H1 (cell line): ENCODE measurements around the gene MPV17L2. TPM values are rescaled to one million over a fixed set of nuclear protein-coding genes. Genes with fewer than 3 reads are reported as not detected.
"Not testable (repeated sequence)": the region's sequence is repeated elsewhere in the genome, so short reads cannot be mapped to it uniquely, and the experiment has no call there.

Experiments used
- CTCF ChIA-PET: fragments of 300-600 bp; sonication (Branson Sonifier 250); formaldehyde crosslinking; loops from one replicate; lab custom pipeline; 2021; ENCODE audit not compliant: partially characterized antibody; lab: Charles Lee
- POLR2A ChIA-PET: fragments of 300-600 bp; sonication (Branson Sonifier 250); formaldehyde crosslinking; loops from one replicate; lab custom pipeline; 2021; ENCODE audit warnings: inconsistent platforms; ENCODE audit not compliant: partially characterized antibody; lab: Charles Lee
- DNase-seq, 2 experiments: peaks; one replicate each; pipeline versions ENCODE4 v3.0.0 to v3.0.0-alpha.2; 2010 to 2022; ENCODE audit warnings: low spot score in 2 of 2, low read depth in 1 of 2, mixed read lengths in 1 of 2
- FAIRE-seq: peaks from 2 replicates; lab custom pipeline; 2011; peaks lifted over from hg19 to GRCh38; lab: Jason Lieb, UNC
- H2AFZ ChIP-seq: 2 replicates; pipeline ENCODE4 v1.8.1; 2012; ENCODE audit warnings: low read length, inconsistent platforms
- H2AK5ac ChIP-seq: 2 replicates; pipeline ENCODE4 v1.6.1; 2013; ENCODE audit warnings: low read depth, low read length
- H2BK120ac ChIP-seq: replicated peaks from 2 replicates; pipeline ENCODE3; 2013; ENCODE audit warnings: low read depth, low read length, inconsistent platforms
- H2BK12ac ChIP-seq: 2 replicates; pipeline ENCODE4 v1.6.1; 2013; ENCODE audit warnings: low read depth, low read length
- H2BK15ac ChIP-seq: 2 replicates; pipeline ENCODE4 v1.6.1; 2013; ENCODE audit warnings: low read length
- H2BK20ac ChIP-seq: 2 replicates; pipeline ENCODE4 v1.6.1; 2013; ENCODE audit warnings: low read length
- H2BK5ac ChIP-seq: 2 replicates; pipeline ENCODE4 v1.6.1; 2013; ENCODE audit warnings: low read depth, low read length
- H3K14ac ChIP-seq: 2 replicates; pipeline ENCODE4 v1.6.1; 2013; ENCODE audit warnings: inconsistent platforms; ENCODE audit not compliant: insufficient read length
- H3K18ac ChIP-seq: 2 replicates; pipeline ENCODE4 v1.6.1; 2013; ENCODE audit warnings: low read length; ENCODE audit errors: extremely low read depth
- H3K23ac ChIP-seq: 2 replicates; pipeline ENCODE4 v1.6.1; 2013; ENCODE audit warnings: inconsistent platforms; ENCODE audit not compliant: insufficient read length
- H3K23me2 ChIP-seq: 2 replicates; pipeline ENCODE4 v1.6.1; 2013; ENCODE audit warnings: low read depth, low read length
- H3K27ac ChIP-seq: 2 replicates; pipeline ENCODE4 v1.6.1; 2011; ENCODE audit warnings: low read depth, low read length, inconsistent platforms
- H3K27me3 ChIP-seq, 4 experiments: replicated peaks in 1 of 4; 1 replicate in 1 of 4; 2 replicates in 3 of 4; pipeline versions ENCODE4 v1.6.1 to v1.8.1; 2011 to 2013; ENCODE audit warnings: low read length in 3 of 4, mild to moderate bottlenecking in 3 of 4, inconsistent platforms in 2 of 4, mixed read lengths in 2 of 4, moderate library complexity in 1 of 4; ENCODE audit not compliant: control insufficient read depth in 3 of 4, insufficient read depth in 3 of 4; ENCODE audit errors: extremely low read depth in 1 of 4
- H3K36me3 ChIP-seq, 4 experiments: 2 replicates each; pipeline versions ENCODE4 v1.6.1 to v1.8.1; 2011 to 2013; ENCODE audit warnings: mild to moderate bottlenecking in 4 of 4, low read length in 3 of 4, moderate library complexity in 2 of 4, control low read depth in 1 of 4, inconsistent platforms in 1 of 4; ENCODE audit not compliant: insufficient read depth in 4 of 4, control insufficient read depth in 2 of 4
- H3K4ac ChIP-seq: replicated peaks from 2 replicates; pipeline ENCODE3; 2013; ENCODE audit warnings: low read length, low read depth, mixed read lengths, inconsistent platforms; ENCODE audit not compliant: insufficient read length
- H3K4me1 ChIP-seq, 4 experiments: replicated peaks in 1 of 4; 1 replicate in 1 of 4; 2 replicates in 3 of 4; pipeline versions ENCODE4 v1.6.1 to v1.8.1; 2011 to 2013; ENCODE audit warnings: low read length in 3 of 4, inconsistent platforms in 2 of 4, mixed read lengths in 1 of 4; ENCODE audit not compliant: insufficient read depth in 4 of 4, control insufficient read depth in 3 of 4
- H3K4me2 ChIP-seq, 2 experiments: 2 replicates each; pipeline versions ENCODE4 v1.6.1 to v1.8.1; 2011 to 2013; ENCODE audit warnings: low read depth in 2 of 2, low read length in 2 of 2, control low read depth in 1 of 2, inconsistent platforms in 1 of 2, mild to moderate bottlenecking in 1 of 2; ENCODE audit not compliant: insufficient read depth in 1 of 2
- H3K4me3 ChIP-seq, 4 experiments: fragments of 200-600, 300-600 bp in 1 of 4; sonication (generic), shearing (Covaris generic), sonication (Bioruptor Twin) in 1 of 4; 2 replicates each; pipeline versions ENCODE4 v1.5.1 to v1.8.1; 2011 to 2016; ENCODE audit warnings: low read length in 4 of 4, low read depth in 3 of 4, control low read depth in 2 of 4, inconsistent platforms in 2 of 4, mild to moderate bottlenecking in 2 of 4, mixed read lengths in 1 of 4, moderate library complexity in 1 of 4; ENCODE audit not compliant: insufficient read depth in 2 of 4; ENCODE audit errors: extremely low read depth in 1 of 4
- H3K56ac ChIP-seq: replicated peaks from 2 replicates; pipeline ENCODE3; 2013; ENCODE audit warnings: low read depth, mild to moderate bottlenecking, mixed read lengths, low read length, inconsistent platforms; ENCODE audit not compliant: insufficient read length
- H3K79me1 ChIP-seq: 2 replicates; pipeline ENCODE4 v1.6.1; 2013; ENCODE audit warnings: low read depth, low read length, control low read depth
- H3K79me2 ChIP-seq, 2 experiments: 2 replicates each; pipeline versions ENCODE4 v1.6.1 to v1.8.1; 2012 to 2013; ENCODE audit warnings: low read length in 2 of 2, mild to moderate bottlenecking in 2 of 2, inconsistent platforms in 1 of 2; ENCODE audit not compliant: insufficient read depth in 2 of 2, control insufficient read depth in 1 of 2
- H3K9ac ChIP-seq, 4 experiments: replicated peaks in 1 of 4; 1 replicate in 1 of 4; 2 replicates in 3 of 4; pipeline versions ENCODE4 v1.6.1 to v1.8.1; 2011 to 2013; ENCODE audit warnings: low read depth in 3 of 4, low read length in 3 of 4, control low read depth in 2 of 4, mild to moderate bottlenecking in 2 of 4, moderate library complexity in 2 of 4, inconsistent platforms in 1 of 4; ENCODE audit errors: extremely low read depth in 1 of 4
- H3K9me3 ChIP-seq, 2 experiments: 2 replicates each; pipeline versions ENCODE4 v1.6.1 to v1.8.1; 2012 to 2013; ENCODE audit warnings: mild to moderate bottlenecking in 2 of 2, moderate library complexity in 2 of 2, control low read depth in 1 of 2, inconsistent platforms in 1 of 2, low read depth in 1 of 2, low read length in 1 of 2, mixed read lengths in 1 of 2; ENCODE audit not compliant: insufficient read depth in 2 of 2
- H4K20me1 ChIP-seq, 2 experiments: replicated peaks in 1 of 2; 2 replicates each; pipeline versions ENCODE3 to v1.8.1; 2011 to 2013; ENCODE audit warnings: inconsistent platforms in 2 of 2, low read length in 2 of 2, mild to moderate bottlenecking in 1 of 2; ENCODE audit not compliant: insufficient read depth in 2 of 2, control insufficient read depth in 1 of 2
- H4K5ac ChIP-seq: 2 replicates; pipeline ENCODE4 v1.6.1; 2013; ENCODE audit warnings: low read length, low read depth, mixed read lengths, inconsistent platforms; ENCODE audit not compliant: insufficient read length
- H4K8ac ChIP-seq: 2 replicates; pipeline ENCODE4 v1.8.0; 2013; ENCODE audit warnings: mild to moderate bottlenecking, moderate library complexity, low read length, inconsistent platforms; ENCODE audit not compliant: insufficient read depth; ENCODE audit errors: extremely low read depth
- H4K91ac ChIP-seq: replicated peaks from 2 replicates; pipeline ENCODE3; 2013; ENCODE audit warnings: low read length, mixed read lengths, inconsistent platforms; ENCODE audit not compliant: insufficient read length
- WGBS, 2 experiments: shearing (Covaris generic) in 1 of 2; methylation state at CpG; one replicate each; pipeline versions ENCODE4 v1.1.6 to v1.1.7; 2013 to 2015; ENCODE audit warnings: low lambda C conversion rate in 2 of 2, mixed read lengths in 2 of 2, inconsistent platforms in 1 of 2, low coverage in 1 of 2, missing lambda C conversion rate in 1 of 2; ENCODE audit not compliant: insufficient replicate concordance in 2 of 2, insufficient coverage in 1 of 2, insufficient read length in 1 of 2; ENCODE audit errors: extremely low coverage in 1 of 2, missing lambda C conversion rate in 1 of 2; 5-methylcytosine and 5-hydroxymethylcytosine counted together
- polyA plus RNA-seq, 7 experiments: library from polyadenylated mRNA; depleted of rRNA in 3 of 7; stranded (reverse) in 5 of 7; unstranded in 2 of 7; fragments of >200 nt in 5 of 7; fragments of 200-250 nt in 2 of 7; gene quantifications; 1 replicate in 5 of 7; 2 replicates in 1 of 7; 4 replicates in 1 of 7; pipeline versions ENCODE4 v1.2.1 to v1.2.3, GENCODE V29; 2011 to 2013; ENCODE audit warnings: missing spikeins in 2 of 7, mixed read lengths in 2 of 7
- total RNA-seq: library from RNA; stranded (reverse); fragmentation: NEBNext Ultra II Directional; extraction: Animal tissue kit (Norgen Biotek cat#: 25700); gene quantifications from 2 replicates; pipeline ENCODE4 v1.2.1, GENCODE V29; 2021

Gene MPV17L2
- total and polyA plus RNA-seq, 2 of the 8 experiments (the other 6 are each of a cell fraction or from before 2014, with no cell fraction given) = 24.2 to 82.6 TPM

- WGBS, 2 experiments = 92% methylated on average over 5 of the region's 6 CpGs; no CpG with 5 or more reads in 1 of the 2 experiments
- not testable (repeated sequence) for H2BK120ac ChIP-seq, H4K91ac ChIP-seq
Observed at GRCh38 chr19:18159059-18159616, 33.9 kb upstream of the MPV17L2 start.

More at GRCh38 chr19:18159059-18159616, 33.9 kb upstream of the MPV17L2 start:
- H2BK5ac ChIP-seq, H4K8ac ChIP-seq, H3K18ac ChIP-seq, H4K5ac ChIP-seq, H3K4me3 ChIP-seq, H3K23me2 ChIP-seq, DNase-seq, H3K4me2 ChIP-seq, H2AK5ac ChIP-seq, H3K14ac ChIP-seq, H3K79me2 ChIP-seq, H3K4ac ChIP-seq, H3K27me3 ChIP-seq, H3K9ac ChIP-seq, H3K9me3 ChIP-seq, H2BK20ac ChIP-seq, H2AFZ ChIP-seq, H3K23ac ChIP-seq, H3K79me1 ChIP-seq, H2BK12ac ChIP-seq, H3K27ac ChIP-seq, H3K56ac ChIP-seq, H2BK15ac ChIP-seq, FAIRE-seq: not testable (repeated sequence)
- H3K4me1 ChIP-seq = peaks cover 0 to 15% (median 9%) of the 10 kb centered on the region in 4 experiments; a peak in 6 of 7 replicates
- peaks cover 4 to 25% of the 10 kb centered on the region in 2 experiments for H4K20me1 ChIP-seq
- ChIA-PET CTCF (interaction anchor here (0.5 to 2.1 kb wide), 9 partner anchors 9 to 254 kb away, joined by 3 to 8 read pairs (median 4); no protein-coding TSS in a partner anchor), POLR2A (interaction anchor here (0.6 to 2.2 kb wide), 4 partner anchors 13 to 289 kb away, joined by 3 to 11 read pairs (median 4); partner anchors contain the start of gene IFI30)
- H3K36me3 ChIP-seq = peaks cover 0 to 25% (median 16%) of the 10 kb centered on the region in 4 experiments; a peak in 5 of 8 replicates
